Measurements from ENCODE around the gene ELOVL1.
"Not testable (repeated sequence)": the region's sequence is repeated elsewhere in the genome, so short reads cannot be mapped to it uniquely, and the experiment has no call there.

Gene ELOVL1

DNA sequence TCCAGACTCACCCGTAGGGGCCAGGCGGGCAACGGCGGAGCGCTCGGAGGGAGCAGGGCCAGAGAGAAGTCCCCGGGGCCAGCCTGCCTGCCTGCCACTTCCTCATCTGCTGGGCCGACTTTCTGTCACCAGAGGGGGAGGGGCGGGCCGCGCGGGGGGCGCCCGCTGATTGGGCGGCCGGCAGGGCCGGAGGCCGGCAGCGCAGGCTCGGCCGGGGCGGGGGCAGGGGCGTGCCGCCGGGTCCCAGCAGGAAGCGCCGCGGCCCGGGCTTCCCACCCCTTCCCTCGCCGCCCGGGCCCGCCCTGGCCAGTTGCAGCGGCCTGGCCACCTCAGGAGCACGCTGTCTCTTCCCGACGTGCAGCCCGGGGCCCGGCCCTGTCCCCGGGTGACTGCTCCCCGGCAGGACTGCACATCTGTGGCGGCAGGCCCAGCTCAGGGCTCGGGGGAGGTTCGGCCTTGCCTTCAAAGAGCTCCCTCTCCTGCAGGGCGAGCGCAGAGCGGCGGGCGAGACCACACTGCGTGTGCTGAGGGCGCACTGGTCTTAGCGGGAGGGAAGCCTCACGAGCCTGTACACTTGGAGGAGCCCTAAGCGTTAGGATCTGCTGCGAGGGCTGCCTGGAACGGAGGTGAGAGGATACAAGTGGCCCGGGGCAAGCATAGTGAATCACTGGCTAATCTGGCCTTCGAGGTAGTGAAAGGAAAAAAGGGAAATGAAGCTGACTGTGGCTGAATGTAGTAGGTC, at the start of gene ELOVL1:
ELOVL1 (minus strand) TSS at position 108 of the 742 bp plus-strand sequence. CDS start 2,402 bp downstream, outside the sequence.
- peak; percentile 11 for DNase-seq

DNA sequence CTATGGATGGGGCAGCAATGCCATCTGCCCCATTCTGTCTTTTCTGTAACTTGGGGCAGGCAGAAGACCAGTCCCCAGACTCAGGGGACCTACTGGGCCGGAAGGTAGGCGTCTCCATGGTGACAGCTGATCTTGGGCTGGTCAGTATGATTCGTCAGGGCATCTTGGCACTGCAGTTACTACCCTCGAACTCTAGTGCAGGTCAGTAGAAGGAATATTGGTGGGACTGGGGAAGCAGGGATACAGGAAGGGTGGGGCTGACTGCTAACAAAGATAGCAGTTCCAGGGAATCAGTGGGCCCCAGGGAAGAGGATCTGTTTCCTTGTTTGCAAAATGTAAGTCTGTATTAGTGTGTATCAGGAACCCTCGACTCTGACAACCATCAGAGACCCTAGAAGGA, 48.1 kb upstream of the ELOVL1 start:
- DNase-seq: no peak

DNA sequence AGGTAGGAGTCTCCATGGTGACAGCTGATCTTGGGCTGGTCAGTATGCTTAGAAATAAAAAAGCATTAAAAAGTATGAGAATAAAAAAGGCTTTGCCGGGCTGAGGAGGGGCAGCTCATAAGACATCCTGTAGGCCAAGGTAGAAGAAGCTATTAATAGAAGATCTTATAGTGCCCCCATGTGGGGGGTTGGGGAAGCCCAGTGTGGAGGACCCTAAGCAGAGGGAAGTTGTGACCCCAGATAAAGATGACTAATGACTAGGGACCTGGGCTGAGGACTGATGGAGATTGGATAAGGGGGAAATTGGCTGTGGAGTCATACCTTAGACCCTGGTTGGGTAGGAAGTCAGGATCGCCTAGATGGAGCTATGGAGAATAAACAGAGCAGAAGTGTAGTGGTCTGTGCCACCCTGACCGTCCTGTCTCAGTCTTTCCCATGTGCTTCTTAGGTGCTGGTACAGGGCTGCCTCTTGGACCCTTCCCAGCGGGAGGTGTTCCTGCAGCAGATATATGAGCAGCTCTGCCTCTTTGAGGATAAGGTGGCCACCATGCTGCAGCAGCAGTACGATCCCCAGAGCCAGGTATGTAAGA, 46.9 kb upstream of the ELOVL1 start:
- DNase-seq: no peak

DNA sequence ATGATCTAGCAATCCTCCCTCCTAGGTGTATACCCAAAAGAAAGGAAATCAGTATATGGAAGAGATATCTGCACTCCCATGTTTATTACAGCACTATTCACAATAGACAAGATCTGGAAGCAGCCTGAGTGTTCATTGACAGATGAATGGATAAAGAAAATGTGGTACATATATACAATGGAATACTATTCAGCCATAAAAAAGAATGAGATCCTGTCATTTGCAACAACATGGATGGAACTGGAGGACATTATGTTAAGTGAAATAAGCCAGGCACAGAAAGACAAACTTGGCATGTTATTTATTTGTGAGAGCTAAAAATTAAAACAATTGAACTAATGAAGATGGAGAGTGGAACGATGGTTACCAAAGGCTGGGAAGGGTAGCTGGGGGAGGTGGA, 45.6 kb upstream of the ELOVL1 start:
- not testable (repeated sequence) for DNase-seq

DNA sequence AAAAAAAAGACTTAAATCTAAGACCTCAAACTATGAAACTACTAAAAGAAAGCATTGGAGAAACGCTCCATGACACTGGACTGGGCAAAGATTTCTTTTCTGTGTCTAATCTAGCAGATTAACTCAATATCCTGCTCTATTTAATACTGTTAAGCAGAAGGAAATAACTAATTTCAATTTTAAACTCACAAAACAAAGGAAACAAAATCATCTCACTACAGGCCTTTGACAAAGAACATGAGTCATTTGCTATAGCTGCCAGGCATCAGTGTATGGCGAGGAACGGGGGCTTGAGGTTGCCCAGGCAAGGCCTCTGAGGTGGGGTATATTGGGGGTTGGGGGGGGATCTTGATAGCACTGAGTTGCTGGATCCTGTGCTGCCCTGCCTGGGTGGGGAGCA, 42.8 kb upstream of the ELOVL1 start:
- DNase-seq: no peak

DNA sequence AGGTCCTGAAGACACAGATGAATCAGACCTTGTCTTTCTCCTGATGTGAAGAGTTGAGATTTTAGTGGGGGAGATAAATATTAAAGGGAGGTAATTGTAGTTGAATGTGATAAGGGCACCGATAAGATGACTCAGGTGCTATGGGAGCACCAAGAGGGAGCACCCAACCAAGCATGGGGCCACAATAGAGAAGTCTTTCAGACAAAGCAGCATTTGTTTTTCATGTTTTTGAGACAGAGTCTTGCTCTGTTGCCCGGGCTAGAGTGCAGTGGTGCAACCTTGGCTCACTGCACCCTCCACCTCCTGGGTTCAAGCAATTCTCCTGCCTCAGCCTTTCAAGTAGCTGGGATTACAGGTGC, 38.0 kb upstream of the ELOVL1 start:
- DNase-seq: no peak

DNA sequence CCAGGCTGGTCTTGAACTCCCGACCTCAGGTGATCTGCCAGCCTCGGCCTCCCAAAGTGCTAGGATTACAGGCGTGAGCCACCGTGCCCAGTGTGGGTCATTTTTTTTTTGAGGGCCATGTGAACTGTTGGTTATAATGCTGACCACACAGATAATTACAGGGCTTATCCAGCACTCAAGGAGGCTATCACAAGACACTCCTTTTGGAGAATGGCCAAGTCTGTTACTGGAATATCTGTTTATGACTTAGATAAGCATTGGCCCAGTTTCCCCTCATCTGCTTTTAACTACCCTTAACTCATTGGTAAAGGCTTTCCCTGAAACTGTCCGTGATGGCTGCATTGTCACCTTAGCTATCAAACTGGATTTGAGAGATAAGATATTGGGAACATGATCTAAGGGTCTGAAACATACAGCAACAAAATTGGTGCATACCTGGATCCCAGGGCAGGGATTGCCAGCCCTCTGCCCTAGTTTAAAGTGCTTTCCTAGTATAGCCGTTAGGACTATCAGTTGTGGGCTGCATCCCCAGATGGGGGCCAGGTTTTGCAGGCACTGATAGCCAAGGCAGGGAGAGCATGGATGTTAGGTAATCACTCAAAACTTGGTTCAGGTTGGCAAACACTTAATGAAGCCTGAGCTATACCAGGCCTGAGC, 37.5 kb upstream of the ELOVL1 start:
- DNase-seq: no peak

DNA sequence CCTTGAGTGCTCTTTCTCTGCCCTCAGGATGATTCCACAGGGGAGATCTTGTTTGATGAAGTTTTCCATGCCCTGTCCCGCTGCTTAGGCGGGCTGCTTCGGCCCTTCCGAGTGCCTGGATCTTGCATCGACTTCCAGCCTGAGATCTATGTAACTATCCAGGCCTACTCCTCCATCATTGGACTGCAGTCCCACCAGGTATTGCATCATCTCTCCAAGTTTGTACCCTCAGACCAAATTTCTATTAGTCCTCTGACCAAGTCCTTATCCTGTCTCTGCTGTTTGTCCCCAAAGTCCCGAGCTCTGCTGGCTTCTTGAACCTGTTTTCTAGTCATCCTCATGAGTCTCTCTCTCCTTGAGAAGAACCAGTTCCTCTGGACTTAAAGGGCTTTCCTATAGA, 36.5 kb upstream of the ELOVL1 start:
- DNase-seq: no peak

DNA sequence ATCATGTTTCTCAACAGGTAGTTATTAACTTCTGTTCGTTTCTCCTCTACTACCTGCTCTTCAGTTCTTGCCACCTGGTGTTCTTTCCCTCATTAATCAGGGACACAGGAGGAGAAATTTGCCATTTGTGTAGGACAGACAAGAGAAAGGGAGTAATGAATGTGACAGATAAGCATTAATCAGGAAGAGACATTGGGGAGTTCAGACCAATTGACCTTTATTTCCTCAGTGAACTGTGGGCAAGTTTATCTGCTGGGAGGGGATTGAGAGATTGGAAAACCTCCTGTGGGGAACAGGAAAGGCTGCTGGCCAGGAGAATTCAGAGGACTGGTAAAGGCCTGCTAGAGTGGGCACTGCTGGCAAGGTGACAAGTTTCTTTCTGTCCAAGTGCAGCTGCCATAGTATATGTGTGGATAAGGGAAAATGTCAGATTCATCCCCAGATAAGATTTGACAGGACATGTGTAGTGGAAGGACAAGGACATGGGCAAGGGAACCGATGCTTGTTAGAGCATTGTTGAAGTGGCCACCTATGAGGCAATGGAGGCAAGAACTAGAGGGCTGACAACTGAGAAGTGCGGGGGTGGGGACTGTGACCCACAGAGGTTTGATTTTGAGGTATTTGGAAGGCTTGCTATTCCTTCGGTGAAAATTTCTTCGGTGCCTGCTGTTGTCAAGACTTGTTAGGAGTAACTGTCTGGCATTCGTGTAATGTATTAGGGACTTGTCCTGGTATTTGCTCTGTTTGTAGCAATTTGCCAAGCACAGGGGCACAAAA, 34.5 kb upstream of the ELOVL1 start:
- DNase-seq: no peak

DNA sequence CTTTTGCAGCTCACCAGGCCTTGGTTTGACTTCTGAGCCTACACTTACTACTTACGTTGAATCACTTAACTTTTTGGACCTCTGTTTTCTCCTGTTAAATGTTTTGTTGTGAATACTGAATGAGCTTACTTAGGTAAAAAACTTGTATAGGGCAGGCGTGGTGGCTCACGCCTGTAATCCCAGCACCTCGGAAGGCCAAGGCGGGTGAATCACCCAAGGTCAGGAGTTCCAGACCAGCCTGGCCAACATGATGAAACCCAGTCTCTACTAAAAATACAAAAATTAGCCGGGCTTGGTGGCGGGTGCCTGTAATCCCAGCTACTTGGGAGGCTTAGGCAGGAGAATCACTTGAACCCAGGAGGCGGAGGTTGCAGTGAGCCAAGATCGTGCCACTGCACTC, 32.6 kb upstream of the ELOVL1 start:
- DNase-seq: not testable (repeated sequence)

DNA sequence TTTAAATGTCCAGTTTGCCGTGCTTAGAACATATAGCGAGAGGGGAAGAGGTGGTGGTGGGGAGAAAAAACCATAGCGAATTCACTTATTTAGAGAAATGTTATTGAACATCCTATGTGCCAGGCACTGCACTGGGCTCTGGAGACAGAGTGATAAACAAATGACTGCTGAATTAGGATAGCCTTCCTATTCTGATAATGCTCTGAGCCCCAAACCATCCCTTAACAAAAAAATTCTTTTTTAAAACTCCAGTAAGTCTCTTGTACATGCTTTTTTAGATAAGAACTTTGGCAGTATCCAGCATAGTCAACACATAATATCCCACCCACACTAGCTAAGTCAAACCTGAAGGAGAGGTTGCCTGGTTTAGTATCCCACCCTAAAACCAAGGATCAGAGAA, 30.4 kb upstream of the ELOVL1 start:
- DNase-seq: no peak

DNA sequence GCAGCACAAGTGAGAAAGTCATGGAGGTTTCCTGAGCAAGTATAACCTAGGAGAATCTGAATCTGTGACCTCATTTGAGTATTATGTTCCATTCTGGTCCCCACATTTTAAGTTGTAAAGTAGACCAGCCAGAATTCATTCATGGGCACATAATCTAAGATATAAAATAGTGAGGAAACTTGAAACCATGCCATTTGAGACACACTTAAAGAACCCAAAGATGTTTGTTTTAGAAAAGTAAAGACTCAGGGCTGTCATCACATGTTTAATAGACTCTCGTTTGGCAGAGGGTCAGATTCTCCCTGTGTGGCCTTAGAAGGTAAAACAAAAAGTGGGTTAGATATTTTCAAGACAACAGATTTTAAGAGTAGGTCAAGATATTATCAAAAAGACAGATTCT, 28.2 kb upstream of the ELOVL1 start:
- DNase-seq: no peak

DNA sequence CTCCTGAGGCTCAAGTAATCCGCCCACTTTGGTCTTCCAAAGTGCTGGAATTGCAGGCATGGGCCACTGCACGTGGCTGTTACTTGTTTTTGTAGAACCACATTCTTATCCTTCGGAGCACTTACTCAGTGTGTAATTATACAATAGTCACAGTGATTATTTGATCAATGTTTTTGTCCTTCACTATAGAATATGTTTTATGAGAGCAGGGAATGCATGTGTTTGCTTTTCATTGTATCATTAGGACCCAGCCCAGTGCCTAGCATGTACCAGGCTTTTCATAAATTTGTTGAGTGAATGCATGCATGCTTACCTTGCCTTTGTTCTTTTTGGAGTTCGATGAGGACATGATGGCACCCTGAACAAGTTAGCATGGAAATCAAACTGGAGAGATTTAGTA, 27.7 kb upstream of the ELOVL1 start:
- no peak for DNase-seq

DNA sequence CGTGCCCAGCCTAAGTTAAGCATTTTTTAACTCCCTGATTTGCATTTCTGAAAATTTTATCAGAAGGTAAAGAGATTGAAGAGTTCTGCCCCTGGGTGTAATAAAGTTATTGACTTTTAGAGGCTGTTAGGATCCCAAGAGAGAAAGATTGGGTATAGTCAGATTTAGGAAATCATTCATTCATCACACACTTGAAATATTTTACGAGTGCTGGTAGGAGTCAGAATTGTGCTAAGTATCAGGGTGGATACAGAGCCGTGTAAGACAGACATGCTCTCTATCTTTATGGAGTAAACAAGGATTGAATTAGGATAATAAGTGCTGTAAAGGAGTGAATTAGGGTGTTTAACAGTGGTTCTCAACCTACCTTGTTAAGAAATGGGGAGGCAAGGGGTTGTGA, 24.9 kb upstream of the ELOVL1 start:
- no peak for DNase-seq

DNA sequence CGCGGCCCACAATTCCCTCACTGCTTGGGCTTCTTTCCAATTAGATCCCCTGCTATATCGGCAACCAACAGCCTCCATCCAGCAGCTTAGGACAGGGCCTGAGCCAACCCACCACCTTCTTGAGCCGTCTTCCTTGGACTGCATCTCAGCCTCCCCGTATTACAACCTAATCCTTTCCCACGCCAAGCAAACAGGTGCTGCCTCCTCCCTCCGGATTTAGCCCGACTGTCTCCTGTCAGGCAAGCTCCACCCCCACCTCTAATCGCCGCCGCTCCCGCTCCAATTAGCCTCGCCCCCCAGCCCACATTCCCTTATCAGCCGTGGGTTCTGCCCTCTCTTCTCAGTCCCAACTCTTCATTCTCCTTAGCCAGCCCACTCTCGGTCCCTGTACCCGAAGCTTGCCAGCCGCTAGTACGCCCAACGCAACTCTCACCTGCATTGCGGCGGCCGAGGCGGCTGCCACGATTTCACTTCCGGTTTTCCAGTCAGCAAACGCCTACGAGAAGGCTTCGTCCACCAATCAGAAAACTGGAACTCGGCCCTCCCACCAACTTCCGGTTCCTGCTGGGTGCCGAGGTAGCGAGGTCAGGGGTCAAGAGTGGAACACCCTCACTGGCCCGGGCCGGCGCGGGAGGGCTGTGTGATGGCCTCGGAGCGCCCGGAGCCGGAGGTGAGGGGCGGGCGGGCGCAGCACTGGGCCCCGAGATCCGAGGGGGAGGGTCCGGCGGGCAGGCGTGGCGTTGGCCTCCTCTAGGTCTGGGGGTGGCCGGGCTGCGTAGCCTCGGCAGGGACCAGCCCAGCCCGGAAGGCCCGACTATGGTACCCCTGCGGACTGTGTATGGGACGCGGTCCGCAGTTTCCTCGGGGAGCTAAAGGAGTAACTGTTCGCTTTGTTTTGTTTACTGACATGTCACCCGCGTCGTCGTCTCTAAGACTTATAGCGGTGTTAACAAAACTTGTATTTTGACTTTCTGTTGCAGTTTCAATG, 21.8 kb upstream of the ELOVL1 start, which contains the start of the genes MED8 and SZT2:
MED8 (minus strand) TSS at position 475 of the 988 bp plus-strand sequence; CDS start at position 439, 36 bp downstream.
SZT2 (plus strand) TSS at position 574 of the 988 bp plus-strand sequence; CDS start at position 644, 70 bp downstream.
- peak; percentile 62 for DNase-seq

DNA sequence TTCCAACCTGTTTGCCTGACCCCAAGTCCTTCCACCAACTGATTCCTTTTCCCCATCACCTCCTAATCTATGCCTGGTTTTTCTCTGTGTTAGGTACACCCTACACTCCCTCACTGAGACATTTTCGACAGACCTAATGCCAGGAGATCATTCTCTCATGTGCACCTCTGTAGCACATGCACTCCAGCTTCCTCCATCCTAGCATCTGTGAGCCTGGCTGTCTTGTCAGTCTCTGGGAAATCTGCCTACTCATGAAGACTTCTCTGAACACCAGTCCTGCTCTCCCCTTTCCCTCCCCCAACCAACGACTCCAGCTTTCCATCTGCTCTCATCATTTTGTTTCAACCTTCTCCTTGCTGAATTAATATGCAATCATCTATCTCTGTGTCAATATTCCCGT, 20.8 kb upstream of the ELOVL1 start:
- DNase-seq: no peak

DNA sequence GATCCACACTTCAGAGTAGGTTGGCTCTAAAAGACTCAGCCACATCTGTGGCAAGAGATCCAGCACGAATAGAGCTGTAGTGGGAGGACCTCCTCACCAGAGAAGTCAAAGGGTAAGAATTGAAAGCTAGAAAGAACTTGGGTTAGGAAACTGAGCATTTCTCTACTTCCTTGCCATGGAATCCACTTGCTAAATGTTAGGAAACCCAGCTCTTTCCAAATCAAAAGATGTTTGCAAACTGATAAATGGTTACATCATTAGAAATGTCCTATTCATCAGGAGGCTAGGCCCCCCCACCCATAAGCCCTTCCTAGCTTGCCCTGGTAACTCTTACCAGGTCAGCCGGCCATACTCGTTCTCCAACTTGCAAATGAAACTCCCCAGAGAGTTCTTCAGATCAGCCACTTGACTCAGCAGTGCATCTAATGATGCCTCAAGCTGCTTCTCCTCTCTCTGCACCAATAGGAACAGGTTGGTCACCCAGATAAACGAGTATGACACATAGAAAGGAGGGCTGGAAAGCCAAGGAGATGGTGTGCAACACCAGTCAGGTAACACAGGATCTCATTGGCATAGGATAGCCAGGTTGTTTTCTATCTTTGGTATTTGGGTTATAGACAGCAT, 20.3 kb upstream of the ELOVL1 start:
- no peak for DNase-seq

DNA sequence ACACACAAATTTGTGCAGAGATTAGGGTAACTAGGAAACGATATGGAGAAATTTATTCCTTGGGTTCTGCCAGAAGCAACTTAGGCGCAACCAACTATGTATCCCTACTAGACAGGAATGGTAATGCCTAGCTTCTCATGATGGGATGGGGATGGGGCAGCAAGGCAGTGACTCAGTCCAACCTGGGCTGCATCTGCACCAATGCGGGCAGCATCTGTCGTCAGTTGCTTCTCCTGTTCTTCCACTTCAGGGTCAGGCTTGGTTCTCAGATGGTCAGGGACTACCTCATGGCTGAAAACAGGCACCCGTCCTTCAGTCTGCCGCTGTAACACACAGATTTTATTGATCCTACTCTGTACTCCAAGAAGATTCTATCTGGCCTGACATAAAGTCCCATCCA, 18.9 kb upstream of the ELOVL1 start:
- DNase-seq: no peak

DNA sequence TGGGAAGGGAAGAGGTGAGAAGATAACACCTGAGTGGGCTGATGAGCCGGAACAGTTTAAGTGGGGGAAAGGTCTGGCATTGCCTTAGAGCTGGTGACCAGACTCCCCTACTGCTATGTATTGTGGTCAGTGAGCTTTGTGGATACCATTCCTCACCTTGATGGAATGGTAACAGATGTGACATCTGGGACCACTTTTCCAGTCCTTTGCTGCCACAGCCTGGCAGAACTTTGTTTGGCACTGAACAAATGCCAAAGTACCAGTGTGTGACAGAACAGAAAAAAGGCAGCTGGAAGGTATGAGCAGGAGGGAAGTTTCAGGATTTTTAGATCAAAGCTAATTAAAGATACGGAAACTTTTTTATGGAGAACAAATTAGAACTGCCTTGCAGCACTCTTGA, 15.6 kb upstream of the ELOVL1 start:
- DNase-seq: no peak

DNA sequence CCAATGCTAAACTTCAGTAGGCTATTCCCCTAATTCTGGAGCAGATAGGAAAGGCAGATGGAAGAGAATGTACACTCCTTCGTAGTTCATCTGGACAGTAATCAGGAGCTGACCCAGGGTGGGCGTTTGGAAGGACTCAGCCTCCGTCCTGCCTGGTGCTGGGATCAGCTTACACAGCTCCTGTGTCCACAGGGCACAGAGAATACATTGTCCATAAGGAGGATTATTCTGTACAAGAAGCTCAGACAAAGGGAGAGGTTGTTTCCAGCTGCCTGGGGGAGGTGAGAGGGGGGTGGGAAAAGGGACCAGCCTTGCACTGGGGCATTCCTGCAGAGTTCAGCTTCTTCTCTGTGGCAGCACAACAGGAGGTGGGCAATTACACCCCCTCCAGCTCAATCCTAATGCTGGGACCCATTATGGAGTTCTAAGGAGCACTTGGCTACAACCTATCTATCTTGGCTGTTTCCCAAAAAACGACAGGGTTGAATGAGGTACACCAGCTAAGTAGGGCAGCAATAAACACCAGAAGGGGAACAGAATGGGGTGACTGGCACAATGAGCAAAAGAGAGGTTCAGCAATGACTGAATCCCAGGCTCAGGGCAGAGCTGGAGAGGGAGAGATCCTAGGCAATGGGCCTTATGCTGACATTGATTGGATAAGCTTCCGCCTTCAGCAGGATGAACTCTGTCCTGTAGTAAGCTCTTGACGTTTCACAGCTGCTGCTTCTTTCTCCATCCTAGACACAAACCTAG, 14.4 kb upstream of the ELOVL1 start:
- no peak for DNase-seq

DNA sequence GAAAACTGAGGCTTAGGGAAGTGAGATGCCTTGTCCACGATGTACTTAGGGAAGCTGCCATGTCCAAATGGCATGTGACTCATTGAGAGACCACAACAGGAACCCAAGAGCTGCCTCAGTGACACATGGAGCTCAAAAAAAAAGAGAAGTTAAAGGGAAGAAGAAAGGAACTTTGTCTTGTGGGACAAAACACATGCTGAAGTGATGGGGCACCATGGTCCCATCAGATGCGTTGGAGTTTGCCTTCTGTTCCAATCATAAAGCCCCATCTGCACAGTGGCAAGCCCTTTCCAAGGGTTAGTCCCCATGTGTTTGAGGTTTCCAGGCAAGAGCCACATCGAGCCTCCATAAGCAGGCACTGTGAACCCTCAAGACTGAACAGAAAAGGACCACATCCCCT, 13.8 kb upstream of the ELOVL1 start:
- DNase-seq: no peak

Data from NCI-H187 treated with DMSO at 0.1 percent for 48 hours (cell line).